ENCODE measurements around the gene PRR33.

Gene PRR33

GRCh38 chr11:1936072-1936780 is 44.5 kb upstream of the PRR33 start:
- no peak overlapping the region for H3K4me3 ChIP-seq (ENCODE audit: low read depth, low read length)
- DNase-seq (ENCODE audit: low read depth, low spot score), result no peak
- TF ChIP-seq CTCF (IDR thresholded peaks at IDR 0.05; ENCODE audit: insufficient read depth, low read length, missing control alignments), result no peak
- CTCF ChIA-PET, result interaction anchor here (0.6 kb wide), 1 partner anchor 243 kb away, joined by 3 read pairs; no protein-coding TSS in a partner anchor
- POLR2A ChIA-PET, result no interaction called here

- POLR2A ChIA-PET, result no interaction called here
- no peak overlapping the region for H3K4me3 ChIP-seq (ENCODE audit: low read depth, low read length)
- DNase-seq (ENCODE audit: low read depth, low spot score), result no peak
- no peak for TF ChIP-seq CTCF (IDR thresholded peaks at IDR 0.05; ENCODE audit: insufficient read depth, low read length, missing control alignments)
- CTCF ChIA-PET, result no interaction called here
Observed at GRCh38 chr11:1935156-1936071, 43.7 kb upstream of the PRR33 start.

GRCh38 chr11:1934335-1935155 is 42.9 kb upstream of the PRR33 start:
- no peak overlapping the region for H3K4me3 ChIP-seq (ENCODE audit: low read depth, low read length)
- ChIA-PET CTCF (interaction anchor here (1.3 kb wide), 1 partner anchor 52 kb away, joined by 7 read pairs; no protein-coding TSS in a partner anchor), POLR2A (no interaction called here)
- TF ChIP-seq CTCF (IDR thresholded peaks at IDR 0.05; ENCODE audit: insufficient read depth, low read length, missing control alignments), result no peak
- DNase-seq (ENCODE audit: low read depth, low spot score), result no peak

- no peak for DNase-seq (ENCODE audit: low read depth, low spot score)
- POLR2A ChIA-PET, result no interaction called here
- no peak overlapping the region for H3K4me3 ChIP-seq (ENCODE audit: low read depth, low read length)
- CTCF ChIA-PET, result interaction anchor here (1.3 kb wide), 1 partner anchor 52 kb away, joined by 7 read pairs; no protein-coding TSS in a partner anchor
- no peak for TF ChIP-seq CTCF (IDR thresholded peaks at IDR 0.05; ENCODE audit: insufficient read depth, low read length, missing control alignments)
Observed at GRCh38 chr11:1933416-1934334, 42.0 kb upstream of the PRR33 start.

- ChIA-PET CTCF (interaction anchor here (2.2 kb wide), 1 partner anchor 50 kb away, joined by 12 read pairs; no protein-coding TSS in a partner anchor), POLR2A (no interaction called here)
- no peak for DNase-seq (ENCODE audit: low read depth, low spot score)
- TF ChIP-seq CTCF (IDR thresholded peaks at IDR 0.05; ENCODE audit: insufficient read depth, low read length, missing control alignments), result no peak
- H3K4me3 ChIP-seq (ENCODE audit: low read depth, low read length), result no peak overlapping the region
Observed at GRCh38 chr11:1932681-1933080, 41.0 kb upstream of the PRR33 start.
